OCI-LY1 (cell line): ENCODE data around the gene SCML1.

ENCODE experiments used
- H2AFZ ChIP-seq: fragments of 200-600 bp; sonication (generic), shearing (Covaris generic); 2 replicates; pipeline ENCODE4 v1.6.0; 2014; ENCODE audit warnings: antibody characterized with exemption, mild to moderate bottlenecking, low read length
- H3F3A ChIP-seq: fragments of 200-600 bp; sonication (generic), shearing (Covaris generic); 2 replicates; pipeline ENCODE4 v1.6.0; 2014; ENCODE audit warnings: mild to moderate bottlenecking, antibody characterized with exemption, low read length, moderate library complexity; ENCODE audit not compliant: insufficient read depth
- H3K27ac ChIP-seq: fragments of 200-600 bp; sonication (generic); 2 replicates; pipeline ENCODE4 v1.5.1; 2014; ENCODE audit warnings: low read length, mixed run types, mild to moderate bottlenecking, low read depth; ENCODE audit not compliant: poor library complexity, severe bottlenecking
- H3K27me3 ChIP-seq: fragments of 200-600 bp; sonication (generic); 2 replicates; pipeline ENCODE4 v1.6.0; 2014; ENCODE audit warnings: antibody characterized with exemption, mild to moderate bottlenecking, low read length, moderate library complexity; ENCODE audit not compliant: insufficient read depth
- H3K36me3 ChIP-seq: fragments of 200-600 bp; sonication (generic); 2 replicates; pipeline ENCODE4 v1.6.1; 2014; ENCODE audit warnings: mild to moderate bottlenecking, antibody characterized with exemption, low read length, moderate library complexity, mixed read lengths; ENCODE audit not compliant: insufficient read depth
- H3K4me1 ChIP-seq: fragments of 200-600 bp; sonication (generic); 2 replicates; pipeline ENCODE4 v1.5.1; 2014; ENCODE audit warnings: mild to moderate bottlenecking, low read length, moderate library complexity; ENCODE audit not compliant: insufficient read depth, severe bottlenecking
- H3K4me2 ChIP-seq: fragments of 200-600 bp; sonication (generic), shearing (Covaris generic); 2 replicates; pipeline ENCODE4 v1.6.1; 2014; ENCODE audit warnings: low read length
- H3K4me3 ChIP-seq: fragments of 200-600 bp; sonication (generic); 2 replicates; pipeline ENCODE4 v1.5.1; 2014; ENCODE audit warnings: low read length, low read depth, mild to moderate bottlenecking, mixed read lengths; ENCODE audit not compliant: poor library complexity, severe bottlenecking
- H3K79me2 ChIP-seq: fragments of 200-600 bp; shearing (Covaris generic); 2 replicates; pipeline ENCODE4 v1.6.1; 2016; ENCODE audit warnings: mixed run types, low read length, mixed read lengths; ENCODE audit not compliant: insufficient read depth
- H3K9ac ChIP-seq: fragments of 200-600 bp; sonication (generic), shearing (Covaris generic); 2 replicates; pipeline ENCODE4 v1.6.1; 2014; ENCODE audit warnings: mild to moderate bottlenecking, low read length, mixed read lengths
- H3K9me2 ChIP-seq: fragments of 200-600 bp; sonication (generic), shearing (Covaris generic); 2 replicates; pipeline ENCODE4 v1.6.1; 2014; ENCODE audit warnings: low read depth, mild to moderate bottlenecking, low read length, mixed read lengths
- H3K9me3 ChIP-seq: fragments of 200-600 bp; shearing (Covaris generic); 2 replicates; pipeline ENCODE4 v1.6.1; 2014; ENCODE audit warnings: low read length, mixed read lengths
- H4K20me1 ChIP-seq: fragments of 200-600 bp; sonication (generic), shearing (Covaris generic); 2 replicates; pipeline ENCODE4 v1.6.0; 2016; ENCODE audit warnings: mild to moderate bottlenecking, low read length; ENCODE audit not compliant: insufficient read depth
- CTCF ChIP-seq: fragments of 200-600 bp; sonication (generic), shearing (Covaris generic); IDR thresholded peaks from 2 replicates; pipeline ENCODE4 v1.5.1; 2017; ENCODE audit warnings: mild to moderate bottlenecking, antibody characterized with exemption, low read length, moderate library complexity, mixed read lengths
- EZH2 ChIP-seq: fragments of 200-600 bp; sonication (generic), shearing (Covaris generic); IDR thresholded peaks from 2 replicates; pipeline ENCODE4 v1.8.0; 2017; ENCODE audit warnings: borderline replicate concordance, mixed run types, mild to moderate bottlenecking, antibody characterized with exemption, low read length, moderate library complexity, mixed read lengths

The SCML1 gene

GRCh38 chrX:17787557-17787956, 50.3 kb downstream of the SCML1 start:
- Histone ChIP-seq H3K4me1 (no peaks in the 10 kb centered on the region), H3K27me3 (no peaks in the 10 kb centered on the region), H3F3A (no peaks in the 10 kb centered on the region), H3K4me2 (no peak overlapping the region), H3K9ac (no peak overlapping the region), H3K4me3 (no peak overlapping the region), H3K79me2 (no peaks in the 10 kb centered on the region), H3K27ac (no peak overlapping the region), H4K20me1 (no peaks in the 10 kb centered on the region), H3K9me2 (no peaks in the 10 kb centered on the region), H3K36me3 (no peaks in the 10 kb centered on the region), H3K9me3 (no peaks in the 10 kb centered on the region), H2AFZ (no peak overlapping the region)
- no peak for TF ChIP-seq CTCF
- TF ChIP-seq EZH2: no peak

GRCh38 chrX:17788439-17788838, 51.1 kb downstream of the SCML1 start:
- H3F3A ChIP-seq: no peaks in the 10 kb centered on the region
- no peak overlapping the region for H3K4me3 ChIP-seq
- no peaks in the 10 kb centered on the region for H4K20me1 ChIP-seq
- no peak overlapping the region for H2AFZ ChIP-seq
- no peaks in the 10 kb centered on the region for H3K79me2 ChIP-seq
- no peak overlapping the region for H3K9ac ChIP-seq
- H3K9me3 ChIP-seq: no peaks in the 10 kb centered on the region
- no peak overlapping the region for H3K4me2 ChIP-seq
- no peak overlapping the region for H3K27ac ChIP-seq
- TF ChIP-seq CTCF: peak; percentile 60
- TF ChIP-seq EZH2: no peak
- no peaks in the 10 kb centered on the region for H3K36me3 ChIP-seq
- H3K9me2 ChIP-seq: no peaks in the 10 kb centered on the region
- H3K4me1 ChIP-seq: no peaks in the 10 kb centered on the region
- H3K27me3 ChIP-seq: no peaks in the 10 kb centered on the region

- TF ChIP-seq CTCF: no peak
- no peak for TF ChIP-seq EZH2
- H2AFZ ChIP-seq: no peak overlapping the region
- no peaks in the 10 kb centered on the region for H3K9me3 ChIP-seq
- H3F3A ChIP-seq: no peaks in the 10 kb centered on the region
- no peaks in the 10 kb centered on the region for H3K4me1 ChIP-seq
- H3K9ac ChIP-seq: no peak overlapping the region
- no peaks in the 10 kb centered on the region for H3K79me2 ChIP-seq
- H4K20me1 ChIP-seq: no peaks in the 10 kb centered on the region
- H3K4me3 ChIP-seq: no peak overlapping the region
- no peaks in the 10 kb centered on the region for H3K27me3 ChIP-seq
- no peak overlapping the region for H3K4me2 ChIP-seq
- no peak overlapping the region for H3K27ac ChIP-seq
- no peaks in the 10 kb centered on the region for H3K9me2 ChIP-seq
- H3K36me3 ChIP-seq: no peaks in the 10 kb centered on the region
Observed at GRCh38 chrX:17788956-17789562, 51.8 kb downstream of the SCML1 start.
